ENCODE measurements around the gene ATP11B. TPM values are rescaled to one million over a fixed set of nuclear protein-coding genes. Genes with fewer than 3 reads are reported as not detected.

ATP11B gene
- total RNA-seq, 2 experiments from 2014 or later, result 86.6 to 92.3 TPM

Other genes starting within 250 kb of the ATP11B start
- gene DCUN1D1, start 187.0 kb downstream of the ATP11B start, total RNA-seq, result 10 to 100 TPM; 38.4 to 40.5 TPM